Mesenteric fat pad (tissue), 1 donor: Measurements from ENCODE around the gene MYO18B. TPM values are rescaled to one million over a fixed set of nuclear protein-coding genes. Genes with fewer than 3 reads are reported as not detected.

Source experiments
- DNase-seq: peaks from one replicate; pipeline ENCODE4 v3.0.0-alpha.2; 2020; ENCODE audit warnings: low spot score
- total RNA-seq: library from RNA; stranded (reverse); fragmentation: NEBNext Ultra II Directional; extraction: Animal tissue kit (Norgen Biotek cat#: 25700); gene quantifications from one replicate; pipeline ENCODE4 v1.2.1, GENCODE V29; 2021
- donor health status: DM: yes; HTN: yes; CAD: no.

Gene MYO18B
- total RNA-seq, 1 donor from 2014 or later = 0.10 TPM

DNA sequence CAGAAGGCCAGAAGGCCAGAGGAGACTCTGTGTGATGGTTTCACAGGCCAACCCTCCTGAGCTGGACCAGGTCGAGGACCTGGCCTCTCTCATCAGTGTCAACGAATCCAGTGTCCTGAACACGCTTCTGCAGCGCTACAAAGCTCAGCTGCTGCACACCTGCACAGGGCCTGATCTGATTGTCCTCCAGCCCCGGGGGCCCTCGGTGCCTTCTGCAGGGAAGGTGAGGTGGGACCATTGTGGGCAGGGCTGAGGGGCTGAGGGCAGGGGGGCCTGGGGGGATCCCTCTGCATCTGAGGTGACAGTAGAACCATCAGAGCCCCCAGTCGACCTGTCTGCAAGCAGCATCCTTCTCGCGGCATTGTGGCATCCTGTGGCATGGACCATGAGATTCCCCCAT is 30.3 kb downstream of the MYO18B start:
- no peak for DNase-seq

DNA sequence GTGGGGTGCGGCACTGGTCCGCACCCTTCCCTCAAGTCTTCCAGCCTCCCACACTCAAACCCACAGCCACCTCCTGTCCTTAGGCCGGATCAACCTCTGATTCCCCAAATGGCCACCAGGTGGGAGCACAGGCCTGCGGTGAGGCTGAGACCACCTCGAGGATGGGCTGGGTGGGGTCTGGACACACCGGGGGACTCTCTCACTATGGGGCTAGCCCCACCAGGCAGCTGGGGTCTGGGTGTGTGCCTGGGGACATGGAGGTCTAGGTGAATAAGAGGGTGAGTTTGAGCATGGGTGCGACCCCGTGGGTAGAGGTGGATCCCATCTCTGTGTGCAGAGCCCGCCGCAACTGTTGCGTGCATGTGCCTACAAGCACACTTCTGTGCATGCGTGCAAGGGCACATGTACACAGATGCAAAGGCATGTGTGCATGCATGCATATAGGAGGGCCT is 32.6 kb downstream of the MYO18B start:
- DNase-seq = no peak

DNA sequence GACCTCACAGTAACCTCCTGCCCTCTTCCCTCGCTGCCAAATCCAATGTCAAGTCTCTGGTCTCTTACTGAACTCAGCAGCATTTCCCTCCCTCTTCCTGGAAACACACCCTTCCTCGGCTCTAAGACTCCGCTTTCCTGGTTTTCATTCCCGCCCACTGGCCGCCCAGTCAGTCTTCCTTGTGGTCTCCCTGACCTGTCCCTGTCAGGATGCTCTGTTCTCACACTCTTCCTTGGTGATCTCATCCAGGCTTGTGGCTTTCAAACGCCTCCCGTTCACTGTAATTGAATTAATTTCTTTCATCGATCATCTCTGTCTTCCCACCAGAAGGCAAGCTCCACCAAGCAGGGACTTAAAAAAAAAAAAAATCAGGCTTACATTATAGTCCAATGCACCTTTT is 33.5 kb downstream of the MYO18B start:
- DNase-seq = no peak

DNA sequence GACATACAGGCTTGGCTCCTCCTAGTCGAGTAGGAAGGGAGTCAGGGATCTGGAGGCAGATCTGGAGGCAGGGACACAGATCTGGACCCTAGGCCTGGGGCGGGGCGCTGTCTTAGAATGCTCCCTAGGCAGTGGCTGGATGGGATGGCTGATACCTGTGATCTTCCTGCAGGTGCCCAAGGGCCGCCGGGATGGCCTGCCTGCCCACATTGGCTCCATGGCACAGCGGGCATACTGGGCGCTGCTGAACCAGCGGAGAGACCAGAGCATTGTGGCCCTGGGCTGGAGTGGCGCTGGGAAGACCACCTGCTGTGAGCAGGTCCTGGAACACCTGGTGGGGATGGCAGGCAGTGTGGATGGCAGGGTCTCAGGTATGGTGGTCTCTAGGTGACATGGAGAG is 35.4 kb downstream of the MYO18B start:
- no peak for DNase-seq

DNA sequence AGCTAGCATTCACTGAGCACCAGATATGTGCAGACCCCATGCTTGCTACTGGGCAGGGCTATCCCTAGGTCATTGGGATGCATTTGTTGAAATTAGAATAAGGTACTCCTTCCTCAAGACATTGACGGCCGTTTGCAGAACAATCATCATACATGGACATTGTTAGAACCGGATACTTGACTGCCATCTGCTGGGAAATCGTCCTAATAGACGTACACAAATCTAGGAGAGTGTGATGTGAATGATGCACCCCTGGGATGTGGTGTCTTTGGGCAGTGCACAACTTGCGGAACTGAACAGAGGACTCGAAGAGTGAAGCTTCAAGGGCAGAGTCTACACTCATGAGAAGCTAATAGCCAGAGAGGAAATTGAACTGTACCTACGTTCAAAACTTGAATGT is 35.9 kb downstream of the MYO18B start:
- no peak for DNase-seq

DNA sequence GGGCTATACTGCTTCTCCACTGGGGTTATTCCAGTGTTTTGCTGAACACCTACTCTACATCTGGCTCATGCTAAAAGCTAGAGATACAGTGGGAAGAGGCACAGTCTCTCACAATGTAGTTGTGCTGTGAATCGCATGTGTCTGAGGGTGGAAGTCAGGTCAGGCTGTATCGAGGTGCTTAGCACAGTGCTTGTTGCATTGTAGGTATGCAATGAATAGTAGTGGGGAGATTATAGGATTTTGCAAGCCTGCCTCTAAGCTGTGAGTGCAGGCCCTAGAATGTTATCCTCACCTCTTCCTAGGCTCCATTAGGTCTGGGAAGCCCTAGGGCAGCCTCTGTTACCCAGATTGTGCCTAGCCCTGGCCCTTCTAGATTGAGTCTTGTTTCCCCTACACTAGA is 37.4 kb downstream of the MYO18B start:
- DNase-seq = no peak

DNA sequence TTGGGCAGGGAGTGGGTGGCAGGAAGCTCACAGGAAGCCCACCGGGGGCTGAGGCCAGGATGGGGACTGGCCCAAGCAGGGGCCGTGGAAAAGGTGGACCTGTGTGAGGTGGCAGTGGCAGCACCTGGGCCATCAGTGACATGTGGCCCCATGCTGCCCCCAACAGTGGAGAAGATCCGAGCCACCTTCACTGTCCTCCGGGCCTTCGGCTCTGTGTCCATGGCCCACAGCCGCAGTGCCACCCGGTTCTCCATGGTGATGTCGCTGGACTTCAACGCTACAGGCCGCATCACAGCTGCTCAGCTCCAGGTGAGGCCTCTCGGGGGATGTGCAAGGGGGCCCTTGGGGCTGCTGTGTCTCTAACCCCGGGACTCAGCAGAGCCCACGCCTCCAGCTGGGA is 37.9 kb downstream of the MYO18B start:
- no peak for DNase-seq

DNA sequence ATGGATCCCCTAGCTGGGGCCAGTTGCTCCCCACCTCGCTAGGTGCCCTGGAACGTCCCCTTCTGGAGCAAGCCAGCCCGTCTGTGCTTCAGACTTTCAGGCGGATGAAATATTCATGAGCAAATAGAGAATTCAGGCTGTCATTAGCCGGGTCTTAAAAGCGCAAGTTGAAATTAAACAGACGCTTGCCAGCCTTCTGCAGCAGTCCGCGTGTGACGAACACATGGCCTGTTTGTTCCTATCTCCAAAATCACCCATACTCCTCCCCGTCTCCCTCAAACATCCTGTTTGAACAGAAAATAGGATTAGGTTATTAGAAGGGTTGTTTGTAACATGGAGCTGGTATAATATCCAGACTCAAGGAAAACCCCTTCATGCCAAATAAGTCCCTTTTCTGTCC is 38.7 kb downstream of the MYO18B start:
- DNase-seq = no peak

DNA sequence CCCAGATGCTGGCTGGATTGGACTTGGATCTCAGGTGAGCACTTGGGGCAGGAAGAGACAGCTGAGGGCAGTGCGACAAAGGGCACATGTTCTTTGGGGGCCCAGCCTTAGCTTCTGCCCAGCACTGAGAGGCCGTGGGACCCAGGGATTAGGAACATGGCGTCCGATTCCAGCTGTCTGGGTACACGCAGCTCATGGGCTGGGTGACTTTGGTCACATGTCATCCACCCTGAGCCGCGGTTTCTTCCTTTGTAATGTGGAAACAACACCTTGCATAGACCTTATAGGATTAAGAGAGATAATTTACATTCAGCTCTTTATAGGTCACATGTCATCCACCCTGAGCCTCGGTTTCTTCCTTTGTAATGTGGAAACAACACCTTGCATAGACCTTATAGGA is 39.8 kb downstream of the MYO18B start:
- no peak for DNase-seq

DNA sequence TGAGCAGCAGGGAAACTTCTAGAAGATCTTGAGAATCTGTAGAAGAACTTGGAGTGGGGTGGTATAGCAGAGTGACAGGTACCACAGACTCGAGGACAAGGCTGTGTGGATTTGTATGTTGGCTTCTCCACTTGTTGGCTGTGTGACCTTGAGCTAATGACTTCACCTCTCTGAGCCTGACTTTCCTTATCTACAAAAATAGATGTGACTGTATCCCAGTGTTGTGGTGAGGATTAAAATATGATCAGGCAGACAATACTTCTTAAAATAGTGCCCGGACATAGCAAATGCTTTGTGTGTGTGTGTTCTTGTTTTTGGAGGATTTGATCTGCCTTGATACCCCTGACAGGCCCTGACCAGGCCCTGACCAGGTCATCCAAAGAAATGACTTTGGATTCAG is 40.8 kb downstream of the MYO18B start:
- no peak for DNase-seq

DNA sequence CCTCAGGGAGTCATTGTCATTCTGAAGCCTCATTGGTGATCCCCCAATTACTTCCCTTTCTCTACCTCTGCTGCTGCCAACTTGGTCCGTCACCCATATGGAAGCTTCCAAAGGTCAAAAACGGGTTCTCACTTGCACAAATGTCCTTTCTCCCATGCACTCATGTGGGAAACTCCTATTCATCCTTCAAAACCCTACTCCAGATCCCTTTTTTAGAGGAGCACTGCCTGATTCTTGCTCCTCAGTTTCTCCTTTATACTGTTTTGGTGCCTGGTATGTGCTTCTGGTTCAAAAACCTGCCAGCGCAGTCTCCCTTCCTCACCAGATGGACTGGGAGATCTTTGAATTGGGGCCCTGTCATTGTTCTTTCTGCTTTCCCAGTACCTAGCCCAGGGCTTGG is 41.9 kb downstream of the MYO18B start:
- no peak for DNase-seq

DNA sequence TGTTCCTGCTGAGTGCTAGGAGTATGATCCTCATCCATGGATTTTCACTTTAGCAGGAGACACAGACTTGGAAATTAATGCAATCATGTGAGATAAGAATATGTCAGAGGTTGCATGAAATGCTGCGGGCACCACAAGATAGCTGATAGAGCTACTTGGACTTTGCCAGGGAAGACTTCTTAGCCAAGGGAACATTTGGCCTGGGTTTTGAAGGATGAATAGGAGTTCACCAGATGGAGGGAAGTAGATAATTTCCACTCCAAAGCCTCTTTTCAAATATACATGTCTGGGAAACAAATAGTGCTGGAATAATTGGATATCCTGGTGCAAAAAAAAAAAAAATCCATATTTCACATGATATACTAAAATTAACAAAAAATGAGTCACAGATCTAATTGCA is 44.2 kb downstream of the MYO18B start:
- DNase-seq = no peak

DNA sequence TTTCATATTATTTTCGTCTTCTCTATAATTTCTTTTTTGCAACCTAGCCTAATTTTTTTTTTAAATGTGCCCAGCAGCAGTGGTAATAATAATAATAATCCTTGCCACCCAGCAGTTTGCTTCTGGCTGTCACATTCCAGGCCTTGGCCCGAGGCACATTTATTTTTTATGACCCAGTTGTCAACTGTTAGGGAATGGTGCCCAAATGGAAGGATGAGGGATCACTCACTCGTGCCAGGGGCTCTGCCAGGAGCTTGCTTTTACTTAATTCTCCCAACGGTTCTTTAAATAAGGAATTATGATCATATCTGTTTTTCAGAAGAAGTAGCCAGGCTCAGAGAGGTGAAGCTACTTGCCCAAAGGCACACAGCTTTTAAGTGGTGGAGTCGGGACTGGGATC is 49.6 kb downstream of the MYO18B start:
- no peak for DNase-seq

DNA sequence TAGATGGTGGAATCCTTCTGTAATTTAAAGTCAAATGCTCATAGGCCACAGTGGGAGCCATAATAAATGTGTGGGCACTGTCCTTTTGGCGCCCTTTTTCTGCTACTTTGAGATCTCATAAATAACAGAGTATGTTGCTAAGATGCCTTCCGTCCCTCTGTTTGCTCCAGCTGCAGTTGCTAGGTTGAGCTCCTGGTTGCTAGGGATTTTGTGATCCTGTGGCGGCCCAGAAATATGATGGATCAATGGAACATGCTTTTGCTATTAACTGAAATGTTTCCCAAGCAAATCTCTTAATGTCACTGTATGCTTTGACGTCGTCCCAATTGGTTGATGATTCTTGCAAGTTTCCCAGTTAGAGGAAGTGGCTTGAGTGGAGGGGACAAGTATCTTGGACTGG is 53.5 kb downstream of the MYO18B start:
- DNase-seq = no peak

DNA sequence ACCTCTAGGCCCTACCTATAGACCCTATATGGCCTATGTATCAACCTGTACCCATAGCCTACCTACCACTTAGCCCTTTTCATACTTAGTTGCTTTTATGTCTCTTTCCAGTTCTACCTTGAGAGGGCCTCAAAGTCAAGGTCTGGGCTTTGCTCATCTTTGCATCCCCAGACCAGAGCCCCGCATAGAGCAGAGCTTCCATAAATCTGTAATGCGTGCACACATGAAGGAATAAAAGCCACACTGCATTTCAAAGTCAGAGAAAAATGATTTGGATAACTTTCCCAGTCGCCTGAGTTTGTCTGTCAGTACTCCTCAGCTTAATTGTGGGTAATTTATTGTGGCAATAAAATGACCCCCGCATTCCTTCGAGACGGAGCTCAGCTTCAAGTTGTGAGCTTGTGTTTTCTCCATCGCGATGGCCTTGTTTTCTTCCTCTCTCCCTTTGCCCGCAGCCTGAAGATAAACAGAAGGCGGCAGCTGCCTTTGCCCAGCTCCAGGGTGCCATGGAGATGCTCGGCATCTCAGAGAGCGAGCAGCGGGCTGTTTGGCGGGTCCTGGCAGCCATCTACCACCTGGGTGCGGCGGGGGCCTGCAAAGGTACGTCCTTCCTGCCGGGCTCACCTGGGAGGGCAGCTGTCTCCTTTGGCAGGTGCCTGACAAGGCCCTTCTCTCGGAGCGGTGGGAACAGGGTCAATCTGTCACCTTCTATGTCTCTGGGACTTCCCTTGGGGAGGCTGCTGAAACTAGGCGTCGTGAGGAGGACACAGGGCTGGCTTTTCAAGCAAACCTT is 55.7 kb downstream of the MYO18B start:
- no peak for DNase-seq

DNA sequence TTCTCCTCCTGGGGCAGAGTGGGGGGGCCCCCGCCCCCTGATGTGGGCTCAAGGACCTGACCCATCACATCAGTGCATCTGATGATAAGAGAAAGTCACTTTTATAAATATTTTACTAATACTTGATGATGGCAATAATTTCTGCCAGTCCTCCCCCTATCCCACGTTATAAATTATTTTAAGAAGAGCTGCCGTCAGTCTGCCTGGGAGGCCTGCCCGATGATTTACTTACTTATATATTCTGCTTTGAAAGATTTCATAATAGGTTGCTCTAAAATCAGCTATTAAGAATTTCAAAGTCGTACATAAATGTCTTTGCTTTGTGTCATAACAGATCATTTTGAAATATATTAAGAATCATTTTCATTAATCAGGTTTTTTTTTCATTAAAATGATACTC is 58.8 kb downstream of the MYO18B start:
- no peak for DNase-seq

DNA sequence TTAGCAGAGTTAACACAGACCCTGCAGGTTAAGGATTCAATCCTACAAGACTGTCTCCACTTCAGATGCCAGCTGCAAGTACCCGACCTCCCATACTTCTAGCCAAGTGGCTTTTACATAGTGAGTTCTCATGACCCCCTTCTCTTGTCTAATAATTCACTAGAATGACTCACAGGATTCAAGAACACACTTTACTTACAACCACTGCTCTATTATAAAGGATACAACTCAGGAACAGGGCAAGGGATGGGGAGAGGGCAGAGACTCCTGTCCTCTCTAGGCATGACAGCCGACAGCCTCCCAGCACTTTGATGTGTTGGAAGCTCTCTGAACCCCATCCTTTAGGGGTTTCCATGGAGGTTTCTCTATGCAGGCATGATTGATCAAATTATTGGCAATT is 60.0 kb downstream of the MYO18B start:
- DNase-seq = no peak

DNA sequence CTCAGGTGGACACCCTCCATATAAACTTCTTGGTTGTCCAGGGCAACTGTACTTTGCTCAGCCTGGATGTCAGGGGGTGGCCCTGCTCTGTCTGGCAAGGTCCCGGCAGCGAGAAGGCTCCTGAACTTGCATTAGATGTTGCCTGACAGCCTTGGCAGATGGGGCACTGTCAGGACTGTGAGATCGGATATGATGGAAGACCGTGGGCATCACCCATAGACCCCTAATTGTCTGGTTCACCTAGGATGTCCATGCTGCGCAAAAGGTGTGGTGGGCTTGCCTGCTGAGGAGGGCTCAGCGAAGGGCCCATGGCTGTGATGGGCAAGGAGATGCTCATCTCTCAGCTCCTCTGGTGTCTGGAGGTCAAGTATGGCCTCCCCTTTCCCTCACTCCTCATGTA is 62.7 kb downstream of the MYO18B start:
- DNase-seq = no peak

DNA sequence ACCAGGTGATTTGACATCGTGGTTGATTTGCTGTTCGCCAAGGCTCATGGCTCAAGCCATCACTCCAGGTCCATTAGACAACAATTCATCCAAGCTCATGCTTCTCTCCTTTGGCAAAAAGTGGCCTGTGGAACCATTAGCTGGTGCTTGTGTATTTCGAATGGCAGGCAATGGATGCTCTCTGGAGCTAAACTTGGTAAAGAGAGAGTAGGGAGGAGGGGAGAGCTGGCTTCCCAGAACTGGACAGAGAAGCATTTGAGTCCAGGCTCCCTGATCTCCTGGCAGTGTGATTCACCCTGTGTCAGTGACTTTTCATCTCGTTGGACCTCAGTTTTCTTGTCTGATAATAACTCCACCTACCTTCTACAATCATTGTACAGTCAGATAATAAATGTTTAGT is 64.6 kb downstream of the MYO18B start:
- no peak for DNase-seq

DNA sequence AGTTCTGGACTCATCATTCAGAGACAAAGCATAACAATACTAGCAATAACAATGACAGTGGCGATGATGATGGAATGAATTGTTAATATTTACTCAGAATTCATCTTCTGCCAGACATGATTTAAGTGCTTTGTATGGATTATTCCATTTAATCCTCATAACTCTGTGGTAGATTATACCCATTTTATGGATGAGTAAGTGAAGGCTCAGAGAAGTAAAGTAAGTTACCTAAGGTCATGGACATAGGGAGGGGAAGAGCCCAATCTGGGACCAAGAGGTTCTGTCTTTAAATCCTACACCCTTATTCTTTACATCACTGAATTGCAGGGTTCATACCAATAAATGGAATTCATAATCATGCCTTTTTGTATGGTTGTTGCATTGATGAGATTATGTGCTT is 72.7 kb downstream of the MYO18B start:
- DNase-seq = no peak

DNA sequence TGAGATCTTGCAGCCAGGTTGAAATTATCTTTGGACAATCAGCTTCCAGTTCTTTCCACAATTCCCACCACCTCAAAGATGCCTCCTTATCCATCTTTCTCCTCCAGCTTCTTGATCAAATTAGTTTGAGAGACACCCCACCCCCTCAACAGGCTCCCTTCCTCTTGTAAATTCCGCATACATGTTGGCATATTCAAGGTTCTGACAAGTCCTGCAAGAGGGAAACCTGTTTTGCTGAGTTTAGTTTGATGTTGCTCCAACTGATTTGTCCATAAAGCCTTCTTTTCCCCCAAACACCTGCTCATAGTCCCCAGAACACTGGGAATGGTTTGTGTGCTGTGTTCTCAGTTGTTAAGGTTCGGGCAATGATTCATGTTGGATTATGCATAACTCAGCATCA is 73.6 kb downstream of the MYO18B start:
- DNase-seq = no peak

DNA sequence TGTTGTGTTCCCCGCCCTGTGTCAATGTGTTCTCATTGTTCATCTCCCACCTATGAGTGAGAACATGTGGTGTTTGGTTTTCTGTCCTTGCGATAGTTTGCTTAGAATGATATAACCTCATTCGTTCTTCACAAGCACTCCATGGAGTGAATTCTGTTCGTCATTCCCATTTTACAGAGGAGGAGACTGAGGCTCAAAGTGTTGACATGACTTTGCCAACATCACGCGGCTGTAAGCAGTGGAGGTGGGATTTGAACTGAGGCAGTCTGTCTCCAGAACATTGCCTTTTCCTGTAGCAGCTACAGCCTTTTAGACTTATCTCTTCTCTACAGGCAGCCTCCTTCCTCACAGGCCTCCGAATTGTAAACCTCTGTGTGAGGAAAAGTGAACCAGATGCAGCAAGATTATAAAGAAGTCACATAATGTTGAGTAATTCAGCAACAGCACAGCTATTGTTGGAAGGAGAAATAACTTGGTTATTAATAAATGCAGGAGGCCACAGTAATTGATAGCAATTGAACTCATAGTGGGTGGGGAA is 74.6 kb downstream of the MYO18B start:
- no peak for DNase-seq
